CD4-positive, alpha-beta T cell treated with Interleukin-1 beta for 1 hour (primary cell): Measurements from ENCODE around the gene APOL3.
"Not testable (repeated sequence)": the region's sequence is repeated elsewhere in the genome, so short reads cannot be mapped to it uniquely, and the experiment has no call there.

Experiments
- DNase-seq, 2 donors: peaks; one replicate each; pipeline ENCODE4 v3.0.0-alpha.2; 2020 to 2022

The APOL3 gene

GRCh38 chr22:36099561-36099960 is 61.0 kb downstream of the APOL3 start:
- DNase-seq: not testable (repeated sequence)

GRCh38 chr22:36097880-36098279 is 62.7 kb downstream of the APOL3 start:
- DNase-seq: no peak

GRCh38 chr22:36090772-36091171 is 69.8 kb downstream of the APOL3 start:
- DNase-seq: not testable (repeated sequence)
